Measurements from ENCODE around the gene FGF1.

The FGF1 gene

DNA sequence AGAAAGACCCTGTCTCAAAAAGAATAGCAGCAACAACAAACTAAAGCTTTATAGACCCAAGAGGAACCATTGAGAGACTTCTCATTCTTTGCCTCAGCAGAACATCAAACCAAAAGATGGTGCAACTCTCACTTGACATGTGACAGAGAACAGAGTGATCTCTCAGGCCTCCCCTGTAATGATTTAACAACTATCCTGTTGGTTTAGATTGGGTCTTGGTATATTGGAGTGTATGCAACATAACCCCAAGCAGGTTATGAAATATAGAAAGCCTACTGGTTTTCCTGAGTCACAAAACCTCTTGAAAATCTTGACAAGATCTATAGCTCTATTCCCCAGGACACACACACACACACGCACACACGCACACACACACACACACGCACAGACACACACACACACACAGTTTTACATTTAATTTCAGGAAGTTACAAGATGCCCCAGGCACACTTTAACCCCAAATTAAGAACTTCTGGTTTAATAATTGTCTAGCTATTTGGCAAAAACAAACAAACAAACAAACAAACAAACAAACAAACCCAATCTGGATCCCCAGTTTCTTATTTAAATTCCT lies 6.5 kb upstream of the FGF1 start:
- peaks cover 15% of the 10 kb centered on the region for H3K4me1 ChIP-seq
- TF ChIP-seq CTCF (IDR thresholded peaks at IDR 0.05; ENCODE audit: low read depth, low read length): no peak
- no peak overlapping the region for H3K4me3 ChIP-seq (ENCODE audit: low read depth, low read length)
- no peaks in the 10 kb centered on the region for H3K9me3 ChIP-seq
- no peaks in the 10 kb centered on the region for H3K36me3 ChIP-seq
- no peak for DNase-seq
- no peaks in the 10 kb centered on the region for H3K27me3 ChIP-seq

DNA sequence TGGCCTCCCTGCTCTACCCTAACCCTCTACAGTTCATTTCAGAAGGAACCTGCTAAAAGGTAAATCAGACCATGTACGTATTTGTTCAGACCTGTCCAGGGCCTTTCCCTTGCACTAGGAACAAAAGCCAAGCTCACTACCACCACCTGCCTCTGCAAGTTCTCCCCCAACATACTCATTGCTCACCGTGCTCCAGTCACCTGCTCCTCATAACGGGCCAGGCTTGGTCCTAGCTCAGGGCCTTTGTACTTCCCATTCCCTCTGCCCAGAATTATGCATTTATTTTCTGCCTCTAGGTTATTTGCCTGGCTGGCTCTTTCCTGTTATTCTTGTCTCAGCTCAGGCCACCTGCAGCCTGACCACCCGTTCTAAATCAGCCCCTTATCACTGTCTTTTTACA lies 4.8 kb upstream of the FGF1 start:
- H3K36me3 ChIP-seq: no peaks in the 10 kb centered on the region
- no peaks in the 10 kb centered on the region for H3K9me3 ChIP-seq
- no peak for DNase-seq
- no peaks in the 10 kb centered on the region for H3K27me3 ChIP-seq
- H3K4me1 ChIP-seq: peaks cover 16% of the 10 kb centered on the region
- TF ChIP-seq CTCF (IDR thresholded peaks at IDR 0.05; ENCODE audit: low read depth, low read length): no peak
- H3K4me3 ChIP-seq (ENCODE audit: low read depth, low read length): no peak overlapping the region

- peaks cover 20% of the 10 kb centered on the region for H3K4me1 ChIP-seq
- no peaks in the 10 kb centered on the region for H3K9me3 ChIP-seq
- no peak for DNase-seq
- no peak overlapping the region for H3K4me3 ChIP-seq (ENCODE audit: low read depth, low read length)
- no peaks in the 10 kb centered on the region for H3K27me3 ChIP-seq
- H3K36me3 ChIP-seq: no peaks in the 10 kb centered on the region
- TF ChIP-seq CTCF (IDR thresholded peaks at IDR 0.05; ENCODE audit: low read depth, low read length): no peak
Measured at GRCh38 chr5:142689081-142689480, 3.2 kb upstream of the FGF1 start.

DNA sequence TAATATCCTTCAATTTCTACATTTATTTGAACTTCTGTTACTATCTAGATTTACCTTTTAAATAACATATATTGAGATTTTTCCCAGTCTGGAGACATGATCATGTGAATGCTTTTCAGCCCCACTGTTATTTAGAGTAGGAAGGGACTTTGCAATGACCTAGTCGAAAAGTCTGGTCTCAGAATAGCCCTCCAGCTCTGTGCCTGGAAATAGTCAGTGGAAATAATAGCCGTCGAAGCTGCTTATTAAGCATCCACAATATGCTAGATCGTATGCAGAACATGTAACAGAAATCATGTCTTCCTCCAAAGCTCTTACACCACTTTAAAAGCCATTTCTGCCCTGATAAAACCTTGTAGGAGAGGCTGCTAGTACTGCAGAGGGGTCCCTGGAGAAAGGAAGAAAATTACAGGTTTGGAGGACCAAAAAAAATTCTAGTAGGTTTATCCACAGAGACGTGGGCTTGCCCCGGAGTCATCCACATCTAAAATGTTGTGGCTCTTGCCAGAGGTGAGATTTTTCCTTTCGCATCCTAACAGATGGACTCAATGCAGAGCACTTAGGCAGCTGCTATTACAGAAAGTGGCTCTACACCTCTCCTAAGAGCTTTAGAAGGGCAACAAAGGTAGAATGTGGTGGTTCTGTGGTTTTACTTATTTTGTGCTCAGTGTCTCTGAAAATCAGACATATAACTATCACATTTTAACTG lies 2.5 kb upstream of the FGF1 start:
- no peaks in the 10 kb centered on the region for H3K9me3 ChIP-seq
- H3K4me3 ChIP-seq (ENCODE audit: low read depth, low read length): no peak overlapping the region
- no peak for TF ChIP-seq CTCF (IDR thresholded peaks at IDR 0.05; ENCODE audit: low read depth, low read length)
- H3K36me3 ChIP-seq: no peaks in the 10 kb centered on the region
- no peaks in the 10 kb centered on the region for H3K27me3 ChIP-seq
- H3K4me1 ChIP-seq: peaks cover 20% of the 10 kb centered on the region
- no peak for DNase-seq

DNA sequence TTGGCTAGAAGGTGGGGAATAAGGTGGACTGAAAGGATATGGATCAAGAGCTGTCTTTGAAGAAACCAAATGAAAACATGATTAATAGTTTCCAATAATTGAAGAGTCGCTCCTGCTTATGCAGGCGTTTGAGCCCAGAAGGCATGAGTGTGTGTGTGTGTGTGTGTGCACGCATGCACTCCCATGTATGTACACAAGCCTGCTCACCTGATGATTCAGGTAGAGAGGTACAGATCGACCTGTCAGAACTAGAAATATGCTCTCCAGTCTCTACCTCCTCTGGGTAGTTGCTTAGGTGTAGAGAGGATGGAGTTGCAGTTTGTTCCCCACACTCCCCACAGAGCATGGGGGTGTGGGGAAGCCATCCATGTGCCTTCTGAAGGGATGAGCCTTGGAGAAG lies 1.1 kb upstream of the FGF1 start:
- no peaks in the 10 kb centered on the region for H3K9me3 ChIP-seq
- H3K4me1 ChIP-seq: peaks cover 20% of the 10 kb centered on the region
- no peaks in the 10 kb centered on the region for H3K36me3 ChIP-seq
- H3K27me3 ChIP-seq: no peaks in the 10 kb centered on the region
- no peak overlapping the region for H3K4me3 ChIP-seq (ENCODE audit: low read depth, low read length)
- TF ChIP-seq CTCF (IDR thresholded peaks at IDR 0.05; ENCODE audit: low read depth, low read length): no peak
- no peak for DNase-seq

DNA sequence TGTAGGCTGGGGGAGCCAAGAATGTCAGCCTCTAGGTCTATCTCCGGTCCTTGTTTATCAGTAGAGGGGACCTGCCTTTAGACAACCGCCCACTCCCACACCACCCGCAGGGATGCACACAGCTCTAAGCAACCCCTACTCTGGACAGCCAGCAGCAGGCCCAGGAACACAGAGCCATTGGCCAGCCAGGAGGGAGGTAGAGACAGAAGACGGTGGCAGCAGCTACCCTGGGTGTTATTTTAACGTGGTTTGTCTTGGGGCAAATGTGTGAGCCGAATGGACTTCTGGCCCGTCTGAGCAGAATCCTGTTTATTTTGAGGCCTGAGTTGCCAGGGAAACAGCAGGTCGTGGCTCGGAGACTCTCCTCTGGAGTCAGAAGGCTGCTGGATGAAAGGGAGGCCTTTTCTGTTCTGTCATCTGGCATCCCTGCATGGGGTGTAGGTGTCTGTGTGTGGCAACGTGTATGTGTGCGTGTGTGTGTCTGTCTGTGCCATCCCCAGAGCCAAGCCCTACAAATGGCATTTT lies 382 bp upstream of the FGF1 start:
- no peak for TF ChIP-seq CTCF (IDR thresholded peaks at IDR 0.05; ENCODE audit: low read depth, low read length)
- DNase-seq: no peak
- no peak overlapping the region for H3K4me3 ChIP-seq (ENCODE audit: low read depth, low read length)
- no peaks in the 10 kb centered on the region for H3K27me3 ChIP-seq
- peaks cover 20% of the 10 kb centered on the region for H3K4me1 ChIP-seq
- no peaks in the 10 kb centered on the region for H3K36me3 ChIP-seq
- H3K9me3 ChIP-seq: no peaks in the 10 kb centered on the region

Measured in BE2C (cell line).